Measurements from ENCODE around the gene NPPC. TPM values are rescaled to one million over a fixed set of nuclear protein-coding genes. Genes with fewer than 3 reads are reported as not detected.

NPPC gene
- total RNA-seq, 2 donors from 2014 or later, result not detected

DNA sequence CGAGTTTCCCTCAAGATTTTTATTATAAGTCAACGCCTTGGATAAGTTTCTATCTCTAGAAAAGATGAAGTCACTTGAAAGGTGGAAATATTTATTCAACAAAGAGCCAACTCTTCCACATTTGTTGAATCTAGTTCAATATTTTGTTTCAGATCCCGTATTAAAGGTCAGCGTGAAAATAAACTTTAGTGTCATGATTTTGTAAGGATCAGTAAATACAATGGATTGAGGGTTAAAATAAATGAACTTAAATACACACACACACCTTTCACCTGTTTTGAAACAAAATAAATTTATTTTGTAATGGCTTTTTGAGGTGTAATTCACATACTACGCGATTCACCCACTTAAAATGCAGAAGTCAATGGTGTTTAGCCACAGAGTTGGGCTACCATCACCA lies 16.0 kb upstream of the NPPC start:
- Histone ChIP-seq H3K4me3 (no peak overlapping the region), H3K36me3 (no peaks in the 10 kb centered on the region), H3K27ac (no peak overlapping the region), H3K9me3 (no peaks in the 10 kb centered on the region), H3K27me3 (replicated peaks; ENCODE audit: insufficient read depth) (no peaks in the 10 kb centered on the region), H3K4me1 (ENCODE audit: control insufficient read depth in 1 of 2, low read depth in 2 of 2) (no peaks in the 10 kb centered on the region)
- TF ChIP-seq, protein P1, sequence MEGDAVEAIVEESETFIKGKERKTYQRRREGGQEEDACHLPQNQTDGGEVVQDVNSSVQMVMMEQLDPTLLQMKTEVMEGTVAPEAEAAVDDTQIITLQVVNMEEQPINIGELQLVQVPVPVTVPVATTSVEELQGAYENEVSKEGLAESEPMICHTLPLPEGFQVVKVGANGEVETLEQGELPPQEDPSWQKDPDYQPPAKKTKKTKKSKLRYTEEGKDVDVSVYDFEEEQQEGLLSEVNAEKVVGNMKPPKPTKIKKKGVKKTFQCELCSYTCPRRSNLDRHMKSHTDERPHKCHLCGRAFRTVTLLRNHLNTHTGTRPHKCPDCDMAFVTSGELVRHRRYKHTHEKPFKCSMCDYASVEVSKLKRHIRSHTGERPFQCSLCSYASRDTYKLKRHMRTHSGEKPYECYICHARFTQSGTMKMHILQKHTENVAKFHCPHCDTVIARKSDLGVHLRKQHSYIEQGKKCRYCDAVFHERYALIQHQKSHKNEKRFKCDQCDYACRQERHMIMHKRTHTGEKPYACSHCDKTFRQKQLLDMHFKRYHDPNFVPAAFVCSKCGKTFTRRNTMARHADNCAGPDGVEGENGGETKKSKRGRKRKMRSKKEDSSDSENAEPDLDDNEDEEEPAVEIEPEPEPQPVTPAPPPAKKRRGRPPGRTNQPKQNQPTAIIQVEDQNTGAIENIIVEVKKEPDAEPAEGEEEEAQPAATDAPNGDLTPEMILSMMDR (IDR thresholded peaks at IDR 0.05), result no peak
- no peak for DNase-seq (ENCODE audit: low spot score)
- no peak for ATAC-seq (ENCODE audit: insufficient number of reproducible peaks, low FRiP score, low read depth)

DNA sequence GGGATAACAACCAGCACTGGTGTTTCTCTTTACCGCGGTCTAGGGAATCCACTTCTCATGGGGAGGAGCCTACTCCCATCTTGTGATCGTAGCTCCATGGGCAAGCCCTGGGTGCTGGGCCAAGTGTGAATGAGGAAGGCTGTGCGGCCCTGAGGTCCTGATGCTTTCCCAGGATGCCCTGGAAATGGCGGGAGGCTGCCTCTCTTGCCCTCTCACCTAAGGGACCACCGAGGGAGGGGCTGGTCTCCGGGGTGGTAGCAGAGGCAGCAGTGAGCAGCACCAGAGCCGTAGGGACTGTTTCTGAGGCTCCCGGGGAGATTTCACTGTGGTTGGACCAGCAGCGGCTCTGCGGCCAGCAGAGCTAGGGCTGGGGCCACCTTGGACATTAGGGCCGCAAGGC lies 15.5 kb upstream of the NPPC start:
- H3K9me3 ChIP-seq, result no peaks in the 10 kb centered on the region
- no peak overlapping the region for H3K4me3 ChIP-seq
- no peaks in the 10 kb centered on the region for H3K27me3 ChIP-seq (replicated peaks; ENCODE audit: insufficient read depth)
- no peak overlapping the region for H3K27ac ChIP-seq
- TF ChIP-seq, protein P1 (IDR thresholded peaks at IDR 0.05), result no peak
- no peaks in the 10 kb centered on the region for H3K36me3 ChIP-seq
- no peak for ATAC-seq (ENCODE audit: insufficient number of reproducible peaks, low FRiP score, low read depth)
- no peaks in the 10 kb centered on the region for H3K4me1 ChIP-seq (ENCODE audit: control insufficient read depth in 1 of 2, low read depth in 2 of 2)
- no peak for DNase-seq (ENCODE audit: low spot score)

DNA sequence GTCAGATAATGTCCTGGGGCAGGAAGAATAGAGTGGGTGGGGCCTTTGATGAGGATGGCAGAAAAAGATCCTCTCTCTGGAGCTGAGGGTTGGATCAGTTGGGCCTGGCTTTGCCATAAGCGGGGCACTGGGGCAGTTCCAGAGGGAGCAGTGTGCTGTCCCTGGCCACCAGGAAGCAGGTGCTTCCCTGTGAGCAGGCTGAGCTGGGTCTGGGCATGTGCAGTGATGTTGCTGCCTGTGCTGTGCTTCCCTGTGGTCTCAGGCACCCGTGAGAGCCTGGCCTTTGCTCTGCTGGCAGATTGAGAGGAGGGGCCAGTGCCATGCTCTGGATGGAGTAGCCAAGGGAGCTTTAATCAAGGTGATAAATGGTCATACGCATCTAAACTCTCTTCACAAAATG lies 14.6 kb upstream of the NPPC start:
- Histone ChIP-seq H3K27me3 (replicated peaks; ENCODE audit: insufficient read depth) (no peaks in the 10 kb centered on the region), H3K36me3 (no peaks in the 10 kb centered on the region), H3K4me3 (no peak overlapping the region), H3K4me1 (ENCODE audit: control insufficient read depth in 1 of 2, low read depth in 2 of 2) (no peaks in the 10 kb centered on the region), H3K9me3 (no peaks in the 10 kb centered on the region), H3K27ac (no peak overlapping the region)
- ATAC-seq (ENCODE audit: insufficient number of reproducible peaks, low FRiP score, low read depth) (no peak), DNase-seq (ENCODE audit: low spot score) (no peak)
- TF ChIP-seq, protein P1 (IDR thresholded peaks at IDR 0.05), result no peak

DNA sequence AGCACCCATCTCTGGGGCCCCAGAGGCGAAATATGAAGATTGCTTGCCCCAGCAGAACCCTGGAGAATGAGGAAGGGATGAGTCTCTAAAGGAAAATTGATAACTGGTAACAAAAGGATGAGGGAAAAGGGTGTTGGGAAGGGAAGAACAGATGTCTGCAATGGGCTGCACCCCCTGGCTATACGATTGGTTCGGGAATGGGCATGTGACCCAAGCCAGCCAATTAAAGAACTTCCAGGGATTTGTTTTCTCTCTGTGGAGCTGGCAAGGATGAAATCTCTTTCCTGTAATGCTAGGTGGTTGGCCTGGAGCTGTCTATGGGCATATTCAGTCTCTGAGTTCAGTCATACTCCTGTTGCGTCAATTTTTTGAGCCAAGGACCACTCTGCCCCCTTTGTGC lies 12.8 kb upstream of the NPPC start:
- TF ChIP-seq, protein P1 (IDR thresholded peaks at IDR 0.05), result no peak
- no peaks in the 10 kb centered on the region for H3K27me3 ChIP-seq (replicated peaks; ENCODE audit: insufficient read depth)
- H3K4me1 ChIP-seq (ENCODE audit: control insufficient read depth in 1 of 2, low read depth in 2 of 2), result no peaks in the 10 kb centered on the region
- DNase-seq (ENCODE audit: low spot score) (no peak), ATAC-seq (ENCODE audit: insufficient number of reproducible peaks, low FRiP score, low read depth) (no peak)
- H3K9me3 ChIP-seq, result no peaks in the 10 kb centered on the region
- H3K4me3 ChIP-seq, result no peak overlapping the region
- no peak overlapping the region for H3K27ac ChIP-seq
- no peaks in the 10 kb centered on the region for H3K36me3 ChIP-seq

DNA sequence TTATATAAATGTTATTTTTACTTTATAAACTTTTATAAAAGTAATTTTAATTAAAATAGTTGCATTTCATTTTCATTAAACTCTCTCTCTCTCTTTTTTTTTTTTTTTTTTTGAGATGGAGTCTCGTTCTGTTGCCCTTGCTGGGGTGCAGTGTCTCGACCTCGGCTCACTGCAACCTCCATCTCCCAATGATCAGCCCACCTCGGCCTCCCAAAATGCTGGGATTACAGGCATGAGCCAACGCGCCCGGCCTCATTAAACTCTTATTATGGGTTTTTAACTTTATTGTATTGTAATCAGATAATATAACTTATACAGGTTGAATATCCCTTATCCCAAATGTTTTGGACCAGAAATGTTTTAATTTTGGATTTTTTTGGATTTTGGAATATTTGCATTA lies 10.9 kb upstream of the NPPC start:
- ATAC-seq (ENCODE audit: insufficient number of reproducible peaks, low FRiP score, low read depth) (no peak), DNase-seq (ENCODE audit: low spot score) (no peak)
- Histone ChIP-seq H3K27me3 (replicated peaks; ENCODE audit: insufficient read depth) (no peaks in the 10 kb centered on the region), H3K4me3 (no peak overlapping the region), H3K4me1 (ENCODE audit: control insufficient read depth in 1 of 2, low read depth in 2 of 2) (no peaks in the 10 kb centered on the region), H3K27ac (no peak overlapping the region), H3K36me3 (no peaks in the 10 kb centered on the region), H3K9me3 (no peaks in the 10 kb centered on the region)
- TF ChIP-seq, protein P1 (IDR thresholded peaks at IDR 0.05), result no peak

All from thoracic aorta (tissue), 2 donors.